A549 (cell line): Measurements from ENCODE around the gene FYB1.

ENCODE experiments used
- CBX2 ChIP-seq: fragments of 200-600 bp; sonication (generic); IDR thresholded peaks from 2 replicates; pipeline ENCODE4 v1.6.1; 2016; ENCODE audit warnings: low read depth, mild to moderate bottlenecking, borderline replicate concordance
- CHD2 ChIP-seq: fragments of 150-350 bp; IDR thresholded peaks from 2 replicates; pipeline ENCODE4 v1.6.1; 2014; ENCODE audit warnings: low read length; ENCODE audit not compliant: partially characterized antibody
- EP300 ChIP-seq, 2 experiments: fragments of >200 bp; sonication (Bioruptor Twin); formaldehyde crosslinking; IDR thresholded peaks; 2 replicates in 1 of 2; 3 replicates in 1 of 2; pipeline ENCODE4 v1.6.1; 2016 to 2017
- HDAC2 ChIP-seq: fragments of 200-600 bp; sonication (generic); IDR thresholded peaks from 2 replicates; pipeline ENCODE4 v1.6.1; 2016
- KDM1A ChIP-seq: fragments of 200-600 bp; sonication (generic); IDR thresholded peaks from 2 replicates; pipeline ENCODE4 v1.6.1; 2016; ENCODE audit warnings: low read depth, mild to moderate bottlenecking
- MAZ ChIP-seq: fragments of 150-350 bp; IDR thresholded peaks from 2 replicates; pipeline ENCODE4 v1.6.1; 2014; ENCODE audit warnings: antibody characterized with exemption, low read depth, low read length, borderline replicate concordance
- NR3C1 ChIP-seq: fragments of >200 bp; sonication (Bioruptor Twin); formaldehyde crosslinking; IDR thresholded peaks from 3 replicates; pipeline ENCODE4 v1.6.1; 2017
- POLR2A ChIP-seq: IDR thresholded peaks from 2 replicates; pipeline ENCODE4 v1.6.1; 2012; ENCODE audit warnings: mild to moderate bottlenecking, low read length
- POLR2AphosphoS2 ChIP-seq: conservative IDR thresholded peaks from 2 replicates; pipeline ENCODE4 v1.6.1; 2012; ENCODE audit warnings: low read length, improper control_type of control experiment, inconsistent platforms
- RAD21 ChIP-seq, 2 experiments: fragments of >200 bp in 1 of 2; sonication (Bioruptor Twin) in 1 of 2; formaldehyde crosslinking in 1 of 2; IDR thresholded peaks in 1 of 2; conservative IDR thresholded peaks in 1 of 2; 2 replicates in 1 of 2; 3 replicates in 1 of 2; pipeline ENCODE4 v1.6.1; 2012 to 2018; ENCODE audit warnings: inconsistent platforms in 1 of 2
- TF ChIP-seq, protein P1 (sequence below): fragments of >200 bp; sonication (Bioruptor Twin); formaldehyde crosslinking; IDR thresholded peaks from 2 replicates; pipeline ENCODE4 v1.6.1; 2016
- TF ChIP-seq, protein P2 (sequence below): IDR thresholded peaks from 2 replicates; pipeline ENCODE4 v1.6.1; 2012
- TF ChIP-seq, protein P3 (sequence below): fragments of >200 bp; sonication (Bioruptor Twin); formaldehyde crosslinking; IDR thresholded peaks from 3 replicates; pipeline ENCODE4 v1.5.1; 2016
- TF ChIP-seq, protein P4 (sequence below): IDR thresholded peaks from 2 replicates; pipeline ENCODE4 v1.6.1; 2012; ENCODE audit warnings: low read depth, borderline replicate concordance

DNA sequence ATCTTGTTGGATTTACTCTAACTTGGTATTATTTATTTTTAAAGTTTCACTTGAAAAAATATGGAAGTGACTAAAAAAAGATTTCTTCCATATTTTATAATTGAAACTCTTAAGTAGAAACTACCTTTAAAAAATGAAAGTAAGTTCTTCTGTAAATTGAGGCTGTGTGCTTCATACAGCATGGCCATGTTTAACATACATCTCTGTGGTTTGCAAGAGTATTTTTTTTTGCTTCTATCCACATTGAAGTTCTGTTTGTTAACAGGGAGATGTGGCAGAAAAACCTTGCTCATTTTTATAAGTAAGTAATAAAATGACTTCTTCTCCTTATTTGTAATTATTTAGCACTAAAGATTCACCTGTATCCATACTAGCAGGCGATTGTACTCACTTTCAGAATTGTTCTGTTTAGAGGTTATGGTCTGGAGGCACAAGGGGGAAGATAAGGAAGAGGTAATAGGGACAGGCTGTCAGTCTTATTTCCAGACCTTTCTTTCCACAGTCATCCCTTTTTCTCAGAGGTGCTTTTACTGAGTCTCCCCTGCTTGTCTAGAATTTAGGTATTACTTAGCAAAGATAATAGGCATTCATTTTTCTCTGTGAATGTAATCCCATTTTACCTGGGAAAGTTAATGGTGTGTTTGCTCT, 16.0 kb downstream of the FYB1 start:
- TF ChIP-seq, protein P1, sequence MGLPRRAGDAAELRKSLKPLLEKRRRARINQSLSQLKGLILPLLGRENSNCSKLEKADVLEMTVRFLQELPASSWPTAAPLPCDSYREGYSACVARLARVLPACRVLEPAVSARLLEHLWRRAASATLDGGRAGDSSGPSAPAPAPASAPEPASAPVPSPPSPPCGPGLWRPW = no peak
- TF ChIP-seq, protein P2, sequence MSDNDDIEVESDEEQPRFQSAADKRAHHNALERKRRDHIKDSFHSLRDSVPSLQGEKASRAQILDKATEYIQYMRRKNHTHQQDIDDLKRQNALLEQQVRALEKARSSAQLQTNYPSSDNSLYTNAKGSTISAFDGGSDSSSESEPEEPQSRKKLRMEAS = no peak
- TF ChIP-seq CHD2 = no peak
- no peak for TF ChIP-seq POLR2A
- TF ChIP-seq RAD21 (conservative IDR thresholded peaks at IDR 0.05 in 1 of 2, IDR thresholded peaks at IDR 0.05 in 1 of 2) = no peak
- no peak for TF ChIP-seq CBX2
- TF ChIP-seq, protein P3, sequence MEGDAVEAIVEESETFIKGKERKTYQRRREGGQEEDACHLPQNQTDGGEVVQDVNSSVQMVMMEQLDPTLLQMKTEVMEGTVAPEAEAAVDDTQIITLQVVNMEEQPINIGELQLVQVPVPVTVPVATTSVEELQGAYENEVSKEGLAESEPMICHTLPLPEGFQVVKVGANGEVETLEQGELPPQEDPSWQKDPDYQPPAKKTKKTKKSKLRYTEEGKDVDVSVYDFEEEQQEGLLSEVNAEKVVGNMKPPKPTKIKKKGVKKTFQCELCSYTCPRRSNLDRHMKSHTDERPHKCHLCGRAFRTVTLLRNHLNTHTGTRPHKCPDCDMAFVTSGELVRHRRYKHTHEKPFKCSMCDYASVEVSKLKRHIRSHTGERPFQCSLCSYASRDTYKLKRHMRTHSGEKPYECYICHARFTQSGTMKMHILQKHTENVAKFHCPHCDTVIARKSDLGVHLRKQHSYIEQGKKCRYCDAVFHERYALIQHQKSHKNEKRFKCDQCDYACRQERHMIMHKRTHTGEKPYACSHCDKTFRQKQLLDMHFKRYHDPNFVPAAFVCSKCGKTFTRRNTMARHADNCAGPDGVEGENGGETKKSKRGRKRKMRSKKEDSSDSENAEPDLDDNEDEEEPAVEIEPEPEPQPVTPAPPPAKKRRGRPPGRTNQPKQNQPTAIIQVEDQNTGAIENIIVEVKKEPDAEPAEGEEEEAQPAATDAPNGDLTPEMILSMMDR = no peak
- no peak for TF ChIP-seq KDM1A
- no peak for TF ChIP-seq MAZ
- no peak for TF ChIP-seq HDAC2
- no peak for TF ChIP-seq EP300 (IDR thresholded peaks at IDR 0.05)
- TF ChIP-seq NR3C1 = no peak
- no peak for TF ChIP-seq POLR2AphosphoS2
- TF ChIP-seq, protein P4, sequence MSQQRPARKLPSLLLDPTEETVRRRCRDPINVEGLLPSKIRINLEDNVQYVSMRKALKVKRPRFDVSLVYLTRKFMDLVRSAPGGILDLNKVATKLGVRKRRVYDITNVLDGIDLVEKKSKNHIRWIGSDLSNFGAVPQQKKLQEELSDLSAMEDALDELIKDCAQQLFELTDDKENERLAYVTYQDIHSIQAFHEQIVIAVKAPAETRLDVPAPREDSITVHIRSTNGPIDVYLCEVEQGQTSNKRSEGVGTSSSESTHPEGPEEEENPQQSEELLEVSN = no peak
